SKM-1 treated with dmso at 0.1 percent for 144 hours (cell line): Measurements from ENCODE around the gene SPATA3.
"Not testable (repeated sequence)": the region's sequence is repeated elsewhere in the genome, so short reads cannot be mapped to it uniquely, and the experiment has no call there.

Experiments used
- DNase-seq: peaks from one replicate; lab custom pipeline; 2025; ENCODE audit not compliant: unreplicated experiment; lab: John Stamatoyannopoulos, UW

Gene SPATA3

GRCh38 chr2:230991598-230991997 is 4.3 kb upstream of the SPATA3 start:
- DNase-seq = no peak

DNA sequence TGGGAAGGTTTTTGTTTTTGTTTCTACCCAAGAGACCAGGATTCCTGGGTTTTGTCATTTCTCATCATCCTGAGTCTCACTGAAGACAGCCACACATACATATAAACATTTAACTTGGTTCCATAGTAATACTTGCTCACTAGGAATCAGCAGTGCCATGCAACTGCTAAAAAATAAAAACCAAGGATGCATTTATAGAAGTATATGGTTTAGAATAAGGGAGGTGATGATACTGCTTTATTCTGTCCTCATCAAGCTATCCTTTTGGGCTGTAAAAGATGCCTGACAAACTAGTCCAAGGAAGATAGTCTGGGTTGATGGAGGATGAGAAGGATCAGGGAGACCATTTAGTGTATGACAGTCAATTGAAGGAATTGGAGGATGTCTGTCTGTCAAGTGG is 740 bp downstream of the SPATA3 start:
- DNase-seq = no peak

DNA sequence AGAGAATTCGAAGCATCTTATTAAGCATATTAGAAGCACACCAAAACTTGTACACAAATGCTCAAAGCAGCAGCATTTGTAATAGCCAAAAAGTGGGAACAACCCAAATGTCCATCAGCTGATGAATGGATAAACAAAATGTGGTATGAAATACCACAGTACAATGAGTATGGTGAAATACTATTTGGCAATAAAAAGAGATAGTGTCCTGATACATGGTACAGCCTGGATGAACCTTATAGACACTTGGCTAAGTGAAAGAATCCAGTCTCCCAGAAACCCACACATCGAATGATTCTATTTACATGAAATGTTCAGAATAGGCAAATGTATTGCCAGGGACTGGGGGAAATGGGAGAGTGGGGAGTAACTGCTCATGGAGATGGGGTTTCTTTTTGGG is 3.0 kb downstream of the SPATA3 start:
- no peak for DNase-seq

GRCh38 chr2:230999477-230999876 is 3.6 kb downstream of the SPATA3 start:
- DNase-seq = no peak

DNA sequence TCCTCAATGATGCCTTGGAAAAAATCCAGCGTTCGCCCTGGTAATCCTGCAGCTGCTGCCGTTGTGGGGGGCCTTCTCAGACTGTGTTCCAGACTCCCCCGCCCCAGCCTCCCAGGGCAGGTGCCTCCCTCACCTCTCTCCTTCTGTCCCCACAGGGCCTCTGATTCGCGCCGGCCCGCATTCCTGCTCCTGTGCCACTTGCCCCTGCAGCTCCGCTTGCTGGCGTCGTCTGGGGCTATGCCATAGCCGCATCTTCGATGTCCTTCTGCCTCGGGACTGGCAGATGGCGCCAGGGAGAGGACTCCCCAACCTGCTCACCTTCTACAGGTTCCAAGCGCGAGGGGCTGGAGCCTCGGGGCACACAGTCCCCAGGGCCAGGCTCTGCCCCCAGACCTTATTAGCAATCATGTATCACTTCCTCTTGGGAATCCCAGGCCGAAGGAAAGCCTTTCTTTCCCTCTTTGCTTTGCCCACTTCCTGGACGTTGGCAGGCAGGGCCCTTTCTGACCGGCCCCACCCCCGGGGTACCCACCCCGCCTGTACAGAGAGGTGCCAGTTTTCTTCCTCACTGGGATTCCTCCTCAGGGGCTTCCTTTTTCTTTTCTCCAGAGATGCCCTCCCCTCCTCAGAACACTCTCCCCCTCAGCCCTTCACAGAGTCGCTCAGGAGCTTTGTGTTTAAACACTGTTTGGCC is 4.4 kb downstream of the SPATA3 start:
- DNase-seq = no peak

DNA sequence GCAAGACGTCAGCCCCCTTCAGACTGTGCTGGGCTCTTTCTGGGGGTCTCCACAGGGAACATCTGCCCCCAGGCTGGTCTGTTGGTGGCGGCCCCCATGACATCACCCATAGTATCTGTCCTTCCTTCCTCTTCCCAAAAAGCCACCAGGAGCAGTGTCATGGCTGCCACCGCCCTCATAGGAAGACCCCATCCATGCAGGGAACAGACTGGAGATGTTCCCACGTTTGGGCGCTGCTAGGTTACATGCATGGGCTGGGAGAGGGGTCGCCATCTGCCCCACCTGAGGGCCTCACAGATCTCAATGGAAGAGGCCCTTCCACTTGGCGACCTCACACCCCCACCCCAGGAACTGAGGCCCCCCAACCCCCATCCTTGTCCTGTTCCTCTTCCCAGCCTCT is 5.1 kb downstream of the SPATA3 start:
- no peak for DNase-seq

DNA sequence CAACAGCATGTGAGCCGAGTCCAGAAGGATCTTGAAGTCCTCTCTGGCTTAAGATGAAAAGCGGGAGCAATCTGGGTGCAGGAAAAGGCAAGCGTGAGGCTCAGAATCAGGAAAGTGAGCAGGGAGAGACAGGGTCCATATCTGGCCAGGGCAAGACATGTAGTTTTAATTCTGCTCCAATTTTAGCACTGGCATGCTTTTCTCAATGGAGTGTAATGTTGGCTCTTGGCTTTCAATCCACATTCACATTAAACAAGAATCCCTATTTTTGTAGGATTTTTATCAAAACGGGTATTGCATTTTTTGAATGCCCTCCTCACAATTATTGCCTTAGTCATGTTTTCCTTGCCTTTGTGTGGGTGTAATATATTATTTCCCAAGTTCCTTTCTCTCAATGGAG is 6.0 kb downstream of the SPATA3 start:
- DNase-seq = no peak

DNA sequence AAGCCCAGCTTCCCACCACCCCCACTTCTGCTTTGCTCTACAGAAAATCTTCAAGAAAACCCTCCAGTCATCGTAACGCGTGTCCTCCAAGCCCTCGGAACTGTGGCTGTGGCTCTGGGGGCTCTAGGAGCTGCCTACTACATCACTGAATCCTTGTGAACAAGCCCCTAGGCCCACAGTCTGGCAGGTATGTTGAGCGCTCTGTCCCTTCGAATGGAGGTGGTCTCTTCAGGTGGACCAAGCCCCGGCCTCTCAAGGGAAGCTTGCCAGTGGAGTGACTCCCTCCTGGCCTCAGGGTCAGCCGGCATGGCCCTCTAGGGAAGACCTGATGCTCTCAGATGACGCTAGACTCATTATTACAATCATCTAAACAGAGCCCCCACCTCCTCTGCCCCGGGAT is 6.7 kb downstream of the SPATA3 start:
- DNase-seq = no peak

DNA sequence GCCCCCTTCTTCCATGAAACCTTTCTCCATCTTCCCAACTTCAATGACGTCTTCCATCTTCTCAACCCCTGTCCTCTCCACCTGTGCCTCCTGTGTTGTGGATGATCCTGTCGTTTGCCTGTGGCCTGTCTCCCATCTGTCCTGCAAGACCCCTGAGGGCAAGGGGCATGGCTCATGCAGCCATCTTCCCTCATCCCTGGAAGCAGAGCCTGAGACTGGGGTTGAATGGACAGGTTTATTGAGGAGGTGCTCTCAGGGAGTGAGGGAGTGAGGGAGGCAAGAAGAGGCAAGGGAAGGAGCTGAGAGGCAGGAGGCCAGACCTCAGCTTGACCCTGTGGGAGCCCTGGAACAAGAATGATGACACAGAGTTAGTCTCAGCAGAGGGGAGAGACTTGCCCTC is 7.3 kb downstream of the SPATA3 start:
- no peak for DNase-seq

GRCh38 chr2:231004930-231005329 is 9.0 kb downstream of the SPATA3 start:
- not testable (repeated sequence) for DNase-seq

- DNase-seq = no peak
These were observed 11.6 kb downstream of the SPATA3 start for GRCh38 chr2:231007286-231008098.

DNA sequence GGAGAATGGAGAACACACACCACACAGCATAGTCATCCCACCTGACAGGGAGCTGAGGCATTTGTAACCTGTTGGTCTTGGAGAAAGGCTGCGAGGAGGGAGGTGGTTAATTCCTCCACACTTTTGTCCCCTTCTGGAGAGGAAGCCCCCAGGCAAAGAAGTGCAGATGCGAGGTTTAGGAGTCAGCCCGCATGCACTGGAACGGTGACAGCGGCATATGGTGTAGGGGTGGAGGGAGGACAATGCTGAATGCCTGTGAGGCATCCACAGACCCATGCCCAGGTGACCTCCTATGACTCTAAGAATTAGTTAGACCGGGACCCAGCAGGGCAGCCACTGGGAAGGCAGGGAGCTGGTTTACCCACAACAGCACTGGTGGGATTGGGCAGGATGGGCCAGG is 12.2 kb downstream of the SPATA3 start:
- DNase-seq = no peak

DNA sequence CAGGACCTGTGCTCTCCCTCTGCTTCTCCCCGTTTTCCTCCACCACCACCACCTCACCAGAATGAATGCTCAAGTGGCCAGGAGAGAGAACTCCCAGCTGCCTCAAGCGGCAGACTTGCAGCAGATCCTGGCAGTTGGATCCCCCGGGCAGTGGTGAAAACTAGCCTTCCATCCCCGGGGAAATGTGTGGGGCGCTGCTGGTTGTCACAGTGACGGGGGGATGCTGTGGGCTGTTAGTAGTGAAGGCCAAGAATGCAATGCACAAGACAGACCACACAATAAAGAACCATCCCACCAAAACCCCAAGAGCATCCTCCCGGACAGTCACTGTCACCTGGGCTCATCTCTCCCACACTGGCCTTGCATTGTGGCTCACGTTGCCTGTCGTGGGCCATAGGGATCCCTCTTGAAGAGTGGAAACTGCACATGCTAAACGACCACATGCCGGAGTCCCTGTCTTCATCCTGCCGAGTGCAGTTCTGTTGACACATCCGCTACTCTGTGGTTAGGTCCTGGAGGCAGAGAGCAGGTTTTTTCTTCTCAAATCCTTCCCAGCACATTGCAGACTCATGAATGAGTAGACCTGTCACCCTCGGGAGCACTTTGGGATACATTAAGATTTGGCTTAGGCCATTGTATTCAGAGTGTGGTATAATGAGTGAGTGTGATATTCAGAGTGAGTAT is 13.5 kb downstream of the SPATA3 start:
- DNase-seq = no peak

DNA sequence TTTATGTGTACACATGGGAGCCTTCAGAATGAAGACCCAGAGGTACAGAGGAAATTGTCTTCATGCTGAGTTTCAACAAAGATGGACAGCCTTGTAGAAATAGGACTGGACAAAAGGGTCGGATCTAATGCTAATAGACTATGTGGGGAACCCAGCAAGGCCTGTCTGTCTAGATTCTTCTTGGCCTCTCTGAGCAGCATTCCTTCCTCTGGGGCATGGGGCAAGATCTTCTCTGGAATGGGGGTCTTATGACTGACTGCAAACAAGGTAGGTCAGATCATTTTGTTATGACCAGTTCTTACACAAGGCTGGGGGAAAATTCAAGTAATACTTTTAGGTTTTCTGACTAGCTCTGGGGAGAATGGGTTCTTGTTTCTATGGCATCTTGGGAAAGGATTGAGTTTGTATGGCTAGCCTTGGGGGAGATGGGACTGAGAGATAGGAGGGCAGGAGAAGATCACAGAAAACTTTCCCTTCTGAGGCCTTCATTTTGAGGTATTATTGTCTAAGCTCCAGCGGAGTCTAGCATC is 14.3 kb downstream of the SPATA3 start:
- DNase-seq = no peak

GRCh38 chr2:231011526-231011925 is 15.6 kb downstream of the SPATA3 start:
- DNase-seq = no peak

DNA sequence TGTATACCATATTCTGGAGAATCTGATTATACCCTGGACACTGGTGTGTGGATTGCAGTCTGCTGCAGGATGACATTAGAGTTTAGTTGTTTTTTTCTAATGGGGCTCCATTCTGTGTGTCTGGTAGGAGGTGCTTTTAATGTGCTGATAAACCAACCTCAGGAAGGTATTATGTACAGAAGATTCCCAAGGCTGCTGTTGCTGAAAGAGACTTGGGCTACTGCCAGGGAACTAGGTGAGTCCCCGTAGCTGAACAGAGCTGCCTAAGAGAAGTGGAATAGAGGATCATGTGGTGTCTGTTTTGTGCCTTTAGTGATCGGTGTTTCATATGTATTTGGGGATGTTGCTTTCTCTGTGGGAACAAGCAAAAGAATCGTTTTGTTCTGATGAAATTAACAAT is 16.5 kb downstream of the SPATA3 start:
- DNase-seq = no peak

DNA sequence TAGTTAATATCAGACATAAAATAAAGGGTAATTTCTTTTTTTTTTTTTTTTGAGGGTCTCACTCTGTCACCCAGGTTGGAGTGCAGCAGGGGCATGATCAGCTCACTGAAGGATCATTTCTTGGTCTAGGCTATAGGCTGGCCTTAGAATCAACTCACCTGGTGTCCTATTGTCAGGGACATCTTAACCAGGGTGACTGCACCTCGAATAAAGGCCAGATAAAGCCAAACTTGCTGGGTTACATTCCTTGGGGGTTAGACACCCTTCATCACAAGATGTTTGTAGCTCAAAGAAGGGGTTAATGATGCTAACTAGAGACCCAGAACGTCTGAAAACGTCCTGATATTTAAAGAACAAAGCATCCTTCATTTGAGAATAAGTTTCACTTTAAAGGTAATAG is 17.9 kb downstream of the SPATA3 start:
- DNase-seq = no peak

- no peak for DNase-seq
These were observed 19.6 kb downstream of the SPATA3 start for GRCh38 chr2:231015478-231015877.

GRCh38 chr2:231015926-231016325 is 20.0 kb downstream of the SPATA3 start:
- DNase-seq = no peak

- no peak for DNase-seq
These were observed 20.8 kb downstream of the SPATA3 start for GRCh38 chr2:231016566-231017230.

GRCh38 chr2:231017231-231017598 is 21.3 kb downstream of the SPATA3 start:
- DNase-seq = no peak
